ENCODE data around the gene NSRP1.
"Not testable (repeated sequence)": the region's sequence is repeated elsewhere in the genome, so short reads cannot be mapped to it uniquely, and the experiment has no call there.

Gene NSRP1

GRCh38 chr17:30124273-30124796 is 7.7 kb downstream of the NSRP1 start:
- no peak for DNase-seq

- no peak for DNase-seq
These were observed 13.5 kb downstream of the NSRP1 start for GRCh38 chr17:30130121-30130520.

DNA sequence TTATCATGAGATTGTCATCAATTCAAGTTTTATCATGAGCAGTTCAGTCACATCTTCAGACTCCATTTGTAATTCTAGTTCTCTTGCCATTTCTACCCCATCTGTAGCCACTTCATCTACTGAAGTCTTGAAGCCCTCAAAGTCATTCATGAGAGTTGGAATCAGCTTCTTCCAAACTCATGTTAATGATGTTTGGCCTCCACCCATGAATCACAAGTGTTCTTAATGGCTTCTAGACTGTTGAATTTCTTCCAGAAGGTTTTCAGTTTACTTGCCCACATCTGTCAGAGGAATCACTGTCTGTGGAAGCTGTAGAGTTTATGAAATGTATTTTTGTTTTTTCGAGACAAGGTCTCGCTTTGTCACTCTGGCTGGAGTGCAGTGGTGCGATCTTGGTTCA is 16.0 kb downstream of the NSRP1 start:
- no peak for DNase-seq

GRCh38 chr17:30133197-30133596 is 16.6 kb downstream of the NSRP1 start:
- no peak for DNase-seq

GRCh38 chr17:30134551-30134950 is 17.9 kb downstream of the NSRP1 start:
- no peak for DNase-seq

DNA sequence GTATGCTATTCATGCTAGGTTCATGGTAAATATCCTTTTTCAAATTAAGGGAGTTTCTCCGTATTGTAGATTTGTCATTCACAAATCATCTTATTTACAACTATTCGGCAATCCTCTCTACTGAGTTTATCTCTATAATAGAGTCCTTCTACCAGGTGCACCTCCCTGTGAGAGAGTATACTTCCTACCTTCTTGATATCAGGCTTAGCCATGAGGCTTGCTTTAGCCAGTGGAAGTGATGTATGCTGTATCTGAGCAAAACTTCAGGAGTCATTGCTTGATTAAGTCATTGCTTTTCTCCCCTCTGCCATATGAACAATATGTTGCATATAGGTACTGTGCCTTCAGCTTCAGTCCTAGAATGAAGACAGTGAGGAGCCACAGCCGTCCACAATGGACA is 20.5 kb downstream of the NSRP1 start:
- no peak for DNase-seq

GRCh38 chr17:30147860-30148259 is 31.2 kb downstream of the NSRP1 start:
- DNase-seq = not testable (repeated sequence)

GRCh38 chr17:30148376-30148775 is 31.8 kb downstream of the NSRP1 start:
- no peak for DNase-seq

- DNase-seq = no peak
These were observed 34.9 kb downstream of the NSRP1 start for GRCh38 chr17:30151471-30151870.

GRCh38 chr17:30153463-30153862 is 36.8 kb downstream of the NSRP1 start:
- no peak for DNase-seq

DNA sequence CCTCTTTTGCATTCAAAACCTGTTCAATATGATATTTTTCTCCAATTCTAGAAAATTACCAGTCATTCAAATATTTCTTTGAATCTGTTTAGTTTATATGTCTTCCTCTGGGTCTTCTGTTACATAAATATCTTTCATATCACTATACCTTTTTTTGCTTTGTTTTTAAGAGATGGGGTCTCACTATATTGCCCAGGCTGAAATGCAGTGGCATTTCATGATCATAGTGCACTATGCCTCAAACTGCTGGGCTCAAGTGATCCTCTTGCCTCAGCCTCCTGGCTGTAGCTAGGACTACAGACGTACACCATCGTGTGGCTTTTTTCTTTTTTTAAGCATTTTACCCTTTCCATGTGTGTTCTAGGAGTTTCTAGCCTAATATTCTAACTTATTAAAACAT is 38.8 kb downstream of the NSRP1 start:
- no peak for DNase-seq

DNA sequence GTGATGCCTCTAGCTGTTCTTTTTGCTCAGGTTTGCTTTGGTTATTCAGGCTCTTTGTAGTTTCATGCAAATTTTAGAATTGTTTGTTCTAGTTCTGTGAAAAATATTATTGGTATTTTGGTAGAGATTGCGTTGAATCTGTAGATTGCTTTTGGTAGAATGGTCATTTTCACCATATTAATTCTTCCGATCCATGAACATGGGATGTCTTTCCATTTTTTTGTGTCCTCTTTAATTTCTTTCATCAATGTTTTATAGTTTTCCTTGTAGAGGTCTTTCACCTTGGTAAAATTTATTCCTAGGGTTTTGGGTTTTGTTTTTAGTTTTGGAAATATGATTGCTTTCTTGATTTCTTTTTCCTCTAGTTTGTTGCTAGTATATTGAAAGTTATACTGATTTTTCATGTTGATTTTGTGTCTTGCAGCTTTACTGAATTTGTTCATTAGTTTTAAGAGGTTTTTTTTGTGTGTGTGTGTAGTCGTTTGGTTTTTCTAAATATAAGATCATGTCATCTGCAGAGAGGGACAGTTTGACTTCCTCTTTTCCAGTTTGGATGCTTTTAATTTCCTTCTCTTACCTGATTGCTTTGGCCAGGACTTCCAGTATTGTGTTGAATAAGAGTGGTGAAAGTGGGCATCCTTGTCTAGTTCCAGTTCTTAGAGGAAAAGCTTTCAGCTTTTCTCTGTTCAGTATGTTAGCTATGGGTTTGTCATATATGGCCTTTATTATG is 42.4 kb downstream of the NSRP1 start:
- no peak for DNase-seq

DNA sequence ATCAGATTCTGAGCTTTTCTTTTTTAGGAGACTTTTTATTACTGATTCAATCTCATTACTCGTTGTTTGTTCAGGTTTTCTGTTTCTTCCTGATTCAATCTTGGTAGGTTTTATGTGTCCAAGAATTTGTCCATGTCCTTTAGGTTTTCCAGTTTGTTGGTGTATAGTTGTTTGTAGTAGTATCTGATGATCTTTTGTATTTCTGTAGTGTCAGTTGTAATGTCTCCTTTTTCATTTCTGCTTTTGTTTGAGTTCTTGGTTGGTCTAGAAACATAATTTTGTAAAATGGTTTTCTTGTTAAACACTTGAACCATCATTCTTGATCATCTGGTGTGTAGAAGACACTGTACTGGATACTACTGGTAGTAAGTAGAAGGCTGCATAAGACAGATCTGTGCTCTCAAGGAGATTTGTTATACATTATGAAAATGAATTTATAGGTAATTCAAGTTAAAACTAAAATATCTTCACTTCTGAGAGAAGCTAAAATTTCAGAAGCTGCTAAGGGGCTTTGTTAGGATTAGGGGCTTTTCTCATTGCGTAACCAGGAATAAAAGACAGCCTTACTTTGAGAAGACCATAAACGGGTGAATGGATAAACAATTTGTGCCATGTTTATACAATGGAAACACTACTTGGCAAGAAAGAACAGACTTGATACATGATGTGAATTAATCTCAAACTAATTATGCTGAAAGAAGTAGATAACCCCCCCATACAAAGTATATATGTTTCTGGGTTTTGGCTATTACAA is 44.0 kb downstream of the NSRP1 start:
- no peak for DNase-seq

DNA sequence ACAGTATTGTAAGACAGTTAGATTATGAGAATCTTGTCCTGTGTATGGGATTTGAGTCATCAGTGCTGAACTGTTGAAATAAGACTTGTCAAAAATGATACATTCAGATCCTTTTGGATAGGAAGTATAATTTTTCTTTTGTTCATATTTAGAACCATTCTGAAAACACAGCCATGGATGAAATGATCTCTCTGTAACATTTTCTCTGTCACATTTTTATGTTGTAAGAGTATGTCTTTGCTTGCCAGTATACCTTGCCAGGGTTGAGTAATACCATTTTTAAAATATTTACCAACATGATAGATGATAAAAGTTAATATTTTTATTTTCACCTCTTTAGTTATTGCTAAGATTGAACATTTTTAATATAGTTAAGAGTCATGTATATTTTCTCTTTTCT is 45.0 kb downstream of the NSRP1 start:
- DNase-seq = no peak

GRCh38 chr17:30164531-30164930 is 47.9 kb downstream of the NSRP1 start:
- no peak for DNase-seq

DNA sequence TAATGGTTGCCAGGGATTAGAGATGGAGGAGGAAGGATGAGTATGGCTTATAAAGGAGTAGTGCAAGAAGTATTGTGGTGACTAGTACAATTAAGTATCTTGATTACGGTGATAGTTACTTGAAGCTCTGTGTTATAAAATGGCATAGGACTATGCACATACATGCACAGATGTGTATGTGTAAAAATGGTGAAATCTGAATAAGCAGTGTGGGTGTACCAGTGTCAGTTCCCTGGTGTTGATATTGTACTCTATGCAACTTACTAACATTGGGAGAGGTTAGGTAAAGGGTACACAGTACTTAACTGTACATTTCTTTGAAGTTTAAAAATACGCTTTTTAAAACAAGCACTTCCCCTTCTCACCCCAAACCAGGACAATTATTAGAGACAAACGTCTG is 48.5 kb downstream of the NSRP1 start:
- no peak for DNase-seq

- DNase-seq = no peak
These were observed 49.3 kb downstream of the NSRP1 start for GRCh38 chr17:30165960-30166359.

GRCh38 chr17:30170415-30170987 is 53.9 kb downstream of the NSRP1 start:
- DNase-seq = no peak

GRCh38 chr17:30172560-30172959 is 55.9 kb downstream of the NSRP1 start:
- DNase-seq = no peak

GRCh38 chr17:30173649-30174048 is 57.0 kb downstream of the NSRP1 start:
- no peak for DNase-seq

DNA sequence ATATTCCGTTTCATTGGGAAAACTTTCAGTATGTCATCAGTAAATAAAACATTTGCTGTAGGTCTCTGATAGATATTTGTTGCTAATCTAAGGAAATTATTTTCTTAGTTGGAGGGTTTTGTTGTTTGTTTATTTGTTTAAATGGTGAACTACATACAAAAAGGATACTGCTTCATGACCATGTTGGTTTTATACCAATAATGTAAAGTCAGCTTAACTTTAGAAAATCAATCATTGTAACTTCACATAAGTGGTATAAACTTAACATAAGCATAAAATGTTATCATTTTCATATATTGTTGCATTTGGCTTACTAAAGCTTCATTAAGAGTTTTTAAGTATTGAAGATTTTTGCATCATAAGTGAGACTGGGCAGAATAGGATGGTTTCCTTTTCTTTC is 57.9 kb downstream of the NSRP1 start:
- DNase-seq = no peak

- no peak for DNase-seq
These were observed 60.2 kb downstream of the NSRP1 start for GRCh38 chr17:30176855-30177254.

DNA sequence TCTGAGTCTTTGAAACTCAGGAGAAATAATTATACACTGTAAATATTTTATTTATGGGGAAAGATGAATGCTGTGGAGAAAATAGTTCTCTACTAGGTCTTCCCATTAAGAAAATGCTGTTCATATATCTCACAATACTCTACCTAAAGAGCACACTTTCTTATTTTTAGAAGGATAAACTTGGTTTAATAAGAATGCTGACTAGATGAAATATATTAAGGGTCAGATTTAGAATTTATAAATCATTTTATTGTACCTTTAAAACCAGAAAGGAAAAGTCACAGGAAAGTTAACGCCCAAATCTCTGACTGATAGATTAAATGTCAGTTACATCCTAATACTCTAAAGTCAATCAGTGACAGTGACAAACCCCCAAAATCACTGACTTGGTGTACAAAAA is 70.1 kb downstream of the NSRP1 start:
- no peak for DNase-seq

- DNase-seq = no peak
These were observed 71.0 kb downstream of the NSRP1 start for GRCh38 chr17:30187573-30187972.

Data from AML-193 (cell line).